ENCODE measurements around the gene C19orf44. TPM values are rescaled to one million over a fixed set of nuclear protein-coding genes. Genes with fewer than 3 reads are reported as not detected.

Gene C19orf44
- 1.2 and 2.8 TPM in 2 replicates for total RNA-seq

GRCh38 chr19:16495982-16496612 is at the start of gene C19orf44, which contains the start of gene CALR3:
Gene C19orf44, plus strand, starts transcription at chr19:16496394. Its CDS starts 4,399 bp downstream, at chr19:16500793.
Gene CALR3, minus strand, starts transcription at chr19:16496167. Its CDS starts 38 bp downstream, at chr19:16496129.

DNA sequence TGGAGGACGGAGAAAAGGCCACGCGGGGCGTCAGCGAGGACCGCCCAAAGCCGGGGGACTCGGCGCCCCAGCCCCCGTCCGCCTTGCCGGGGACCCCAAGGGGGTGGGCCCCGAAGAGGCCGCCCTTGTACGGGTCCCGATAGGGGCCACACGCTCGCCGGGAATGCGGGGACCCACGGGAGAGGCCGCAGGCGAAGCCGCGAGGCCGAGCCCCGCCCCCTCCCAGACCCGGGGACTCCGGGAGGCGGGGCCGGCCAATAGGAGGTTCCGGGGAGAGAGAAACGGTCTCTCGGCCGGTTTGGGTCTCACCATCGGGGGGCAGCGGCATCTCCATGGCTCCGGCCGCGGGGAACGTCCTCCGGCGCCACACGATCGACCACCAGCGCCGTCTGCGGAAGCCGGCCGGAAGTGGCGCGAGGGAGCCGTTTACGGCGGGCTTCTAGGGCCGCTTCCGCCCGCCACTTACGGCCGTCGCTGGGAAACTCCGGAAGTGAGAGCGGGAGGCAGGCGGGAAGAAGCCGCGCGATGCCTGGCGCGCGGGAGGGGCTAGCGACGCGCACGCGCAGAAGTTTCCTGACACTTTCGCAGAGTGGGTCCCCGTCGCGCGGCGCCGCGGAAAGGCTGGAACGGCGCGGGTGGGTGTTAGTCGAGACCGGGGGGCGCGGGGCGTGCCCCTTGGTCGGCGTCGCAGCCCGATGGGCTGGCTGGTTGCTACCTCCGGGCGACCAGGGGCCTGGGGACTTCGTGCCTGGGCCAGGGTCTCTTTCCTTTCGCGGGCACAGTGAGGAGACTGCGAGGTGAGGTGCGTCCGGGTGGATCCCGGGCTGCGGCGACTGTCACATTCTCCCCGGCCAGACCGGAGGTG is 46.1 kb downstream of the C19orf44 start, which contains the start of gene CHERP:
TSS of gene CHERP (minus strand) at position 393 of the 865 bp plus-strand sequence. CDS start at position 334, 59 bp downstream.

Other genes with a start within 250 kb of the C19orf44 start
- 0.21 and 0.24 TPM in 2 replicates for gene KLF2, start 171.6 kb upstream of the C19orf44 start, total RNA-seq
- gene EPS15L1, start 24.4 kb upstream of the C19orf44 start, total RNA-seq: 6.2 and 7.2 TPM in 2 replicates
- gene CALR3, start 227 bp upstream of the C19orf44 start, total RNA-seq: 0.64 TPM in 1 of 2 replicates, not detected in the other
- gene CHERP, start 46.0 kb downstream of the C19orf44 start, total RNA-seq: 3.4 and 4.1 TPM in 2 replicates
- 22.4 and 34.9 TPM in 2 replicates for gene SLC35E1, start 76.0 kb downstream of the C19orf44 start, total RNA-seq
- gene MED26, start 131.8 kb downstream of the C19orf44 start, total RNA-seq: 3.1 and 3.6 TPM in 2 replicates
- 71.6 and 84.8 TPM in 2 replicates for gene SMIM7, start 163.8 kb downstream of the C19orf44 start, total RNA-seq
- gene TMEM38A, start 164.7 kb downstream of the C19orf44 start, total RNA-seq: 7.7 and 8.5 TPM in 2 replicates
- under 0.01 and 0.21 TPM in 2 replicates for gene NWD1, start 223.5 kb downstream of the C19orf44 start, total RNA-seq

All from tracheal epithelial cell (primary cell).